H1 (cell line): ENCODE data around the gene KLHL17. TPM values are rescaled to one million over a fixed set of nuclear protein-coding genes. Genes with fewer than 3 reads are reported as not detected.

ENCODE experiments used
- CTCF ChIA-PET: fragments of 300-600 bp; sonication (Branson Sonifier 250); formaldehyde crosslinking; loops from one replicate; lab custom pipeline; 2021; ENCODE audit not compliant: partially characterized antibody; lab: Charles Lee
- POLR2A ChIA-PET: fragments of 300-600 bp; sonication (Branson Sonifier 250); formaldehyde crosslinking; loops from one replicate; lab custom pipeline; 2021; ENCODE audit warnings: inconsistent platforms; ENCODE audit not compliant: partially characterized antibody; lab: Charles Lee
- DNase-seq, 2 experiments: peaks; one replicate each; pipeline versions ENCODE4 v3.0.0 to v3.0.0-alpha.2; 2010 to 2022; ENCODE audit warnings: low spot score in 2 of 2, low read depth in 1 of 2, mixed read lengths in 1 of 2
- FAIRE-seq: peaks from 2 replicates; lab custom pipeline; 2011; peaks lifted over from hg19 to GRCh38; lab: Jason Lieb, UNC
- H2AFZ ChIP-seq: 2 replicates; pipeline ENCODE4 v1.8.1; 2012; ENCODE audit warnings: low read length, inconsistent platforms
- H2AK5ac ChIP-seq: 2 replicates; pipeline ENCODE4 v1.6.1; 2013; ENCODE audit warnings: low read depth, low read length
- H2BK120ac ChIP-seq: replicated peaks from 2 replicates; pipeline ENCODE3; 2013; ENCODE audit warnings: low read depth, low read length, inconsistent platforms
- H2BK12ac ChIP-seq: 2 replicates; pipeline ENCODE4 v1.6.1; 2013; ENCODE audit warnings: low read depth, low read length
- H2BK15ac ChIP-seq: 2 replicates; pipeline ENCODE4 v1.6.1; 2013; ENCODE audit warnings: low read length
- H2BK20ac ChIP-seq: 2 replicates; pipeline ENCODE4 v1.6.1; 2013; ENCODE audit warnings: low read length
- H2BK5ac ChIP-seq: 2 replicates; pipeline ENCODE4 v1.6.1; 2013; ENCODE audit warnings: low read depth, low read length
- H3K14ac ChIP-seq: 2 replicates; pipeline ENCODE4 v1.6.1; 2013; ENCODE audit warnings: inconsistent platforms; ENCODE audit not compliant: insufficient read length
- H3K18ac ChIP-seq: 2 replicates; pipeline ENCODE4 v1.6.1; 2013; ENCODE audit warnings: low read length; ENCODE audit errors: extremely low read depth
- H3K23ac ChIP-seq: 2 replicates; pipeline ENCODE4 v1.6.1; 2013; ENCODE audit warnings: inconsistent platforms; ENCODE audit not compliant: insufficient read length
- H3K23me2 ChIP-seq: 2 replicates; pipeline ENCODE4 v1.6.1; 2013; ENCODE audit warnings: low read depth, low read length
- H3K27ac ChIP-seq: 2 replicates; pipeline ENCODE4 v1.6.1; 2011; ENCODE audit warnings: low read depth, low read length, inconsistent platforms
- H3K27me3 ChIP-seq, 4 experiments: replicated peaks in 1 of 4; 1 replicate in 1 of 4; 2 replicates in 3 of 4; pipeline versions ENCODE4 v1.6.1 to v1.8.1; 2011 to 2013; ENCODE audit warnings: low read length in 3 of 4, mild to moderate bottlenecking in 3 of 4, inconsistent platforms in 2 of 4, mixed read lengths in 2 of 4, moderate library complexity in 1 of 4; ENCODE audit not compliant: control insufficient read depth in 3 of 4, insufficient read depth in 3 of 4; ENCODE audit errors: extremely low read depth in 1 of 4
- H3K36me3 ChIP-seq, 4 experiments: 2 replicates each; pipeline versions ENCODE4 v1.6.1 to v1.8.1; 2011 to 2013; ENCODE audit warnings: mild to moderate bottlenecking in 4 of 4, low read length in 3 of 4, moderate library complexity in 2 of 4, control low read depth in 1 of 4, inconsistent platforms in 1 of 4; ENCODE audit not compliant: insufficient read depth in 4 of 4, control insufficient read depth in 2 of 4
- H3K4ac ChIP-seq: replicated peaks from 2 replicates; pipeline ENCODE3; 2013; ENCODE audit warnings: low read length, low read depth, mixed read lengths, inconsistent platforms; ENCODE audit not compliant: insufficient read length
- H3K4me1 ChIP-seq, 4 experiments: replicated peaks in 1 of 4; 1 replicate in 1 of 4; 2 replicates in 3 of 4; pipeline versions ENCODE4 v1.6.1 to v1.8.1; 2011 to 2013; ENCODE audit warnings: low read length in 3 of 4, inconsistent platforms in 2 of 4, mixed read lengths in 1 of 4; ENCODE audit not compliant: insufficient read depth in 4 of 4, control insufficient read depth in 3 of 4
- H3K4me2 ChIP-seq, 2 experiments: 2 replicates each; pipeline versions ENCODE4 v1.6.1 to v1.8.1; 2011 to 2013; ENCODE audit warnings: low read depth in 2 of 2, low read length in 2 of 2, control low read depth in 1 of 2, inconsistent platforms in 1 of 2, mild to moderate bottlenecking in 1 of 2; ENCODE audit not compliant: insufficient read depth in 1 of 2
- H3K4me3 ChIP-seq, 4 experiments: fragments of 200-600, 300-600 bp in 1 of 4; sonication (generic), shearing (Covaris generic), sonication (Bioruptor Twin) in 1 of 4; 2 replicates each; pipeline versions ENCODE4 v1.5.1 to v1.8.1; 2011 to 2016; ENCODE audit warnings: low read length in 4 of 4, low read depth in 3 of 4, control low read depth in 2 of 4, inconsistent platforms in 2 of 4, mild to moderate bottlenecking in 2 of 4, mixed read lengths in 1 of 4, moderate library complexity in 1 of 4; ENCODE audit not compliant: insufficient read depth in 2 of 4; ENCODE audit errors: extremely low read depth in 1 of 4
- H3K56ac ChIP-seq: replicated peaks from 2 replicates; pipeline ENCODE3; 2013; ENCODE audit warnings: low read depth, mild to moderate bottlenecking, mixed read lengths, low read length, inconsistent platforms; ENCODE audit not compliant: insufficient read length
- H3K79me1 ChIP-seq: 2 replicates; pipeline ENCODE4 v1.6.1; 2013; ENCODE audit warnings: low read depth, low read length, control low read depth
- H3K79me2 ChIP-seq, 2 experiments: 2 replicates each; pipeline versions ENCODE4 v1.6.1 to v1.8.1; 2012 to 2013; ENCODE audit warnings: low read length in 2 of 2, mild to moderate bottlenecking in 2 of 2, inconsistent platforms in 1 of 2; ENCODE audit not compliant: insufficient read depth in 2 of 2, control insufficient read depth in 1 of 2
- H3K9ac ChIP-seq, 4 experiments: replicated peaks in 1 of 4; 1 replicate in 1 of 4; 2 replicates in 3 of 4; pipeline versions ENCODE4 v1.6.1 to v1.8.1; 2011 to 2013; ENCODE audit warnings: low read depth in 3 of 4, low read length in 3 of 4, control low read depth in 2 of 4, mild to moderate bottlenecking in 2 of 4, moderate library complexity in 2 of 4, inconsistent platforms in 1 of 4; ENCODE audit errors: extremely low read depth in 1 of 4
- H3K9me3 ChIP-seq, 2 experiments: 2 replicates each; pipeline versions ENCODE4 v1.6.1 to v1.8.1; 2012 to 2013; ENCODE audit warnings: mild to moderate bottlenecking in 2 of 2, moderate library complexity in 2 of 2, control low read depth in 1 of 2, inconsistent platforms in 1 of 2, low read depth in 1 of 2, low read length in 1 of 2, mixed read lengths in 1 of 2; ENCODE audit not compliant: insufficient read depth in 2 of 2
- H4K20me1 ChIP-seq, 2 experiments: replicated peaks in 1 of 2; 2 replicates each; pipeline versions ENCODE3 to v1.8.1; 2011 to 2013; ENCODE audit warnings: inconsistent platforms in 2 of 2, low read length in 2 of 2, mild to moderate bottlenecking in 1 of 2; ENCODE audit not compliant: insufficient read depth in 2 of 2, control insufficient read depth in 1 of 2
- H4K5ac ChIP-seq: 2 replicates; pipeline ENCODE4 v1.6.1; 2013; ENCODE audit warnings: low read length, low read depth, mixed read lengths, inconsistent platforms; ENCODE audit not compliant: insufficient read length
- H4K8ac ChIP-seq: 2 replicates; pipeline ENCODE4 v1.8.0; 2013; ENCODE audit warnings: mild to moderate bottlenecking, moderate library complexity, low read length, inconsistent platforms; ENCODE audit not compliant: insufficient read depth; ENCODE audit errors: extremely low read depth
- H4K91ac ChIP-seq: replicated peaks from 2 replicates; pipeline ENCODE3; 2013; ENCODE audit warnings: low read length, mixed read lengths, inconsistent platforms; ENCODE audit not compliant: insufficient read length
- BRCA1 ChIP-seq: IDR thresholded peaks from 2 replicates; pipeline ENCODE4 v1.6.1; 2012; ENCODE audit warnings: low read depth, low read length, improper control_type of control experiment
- TEAD4 ChIP-seq: IDR thresholded peaks from 2 replicates; pipeline ENCODE4 v1.6.1; 2012; ENCODE audit warnings: low read depth, low read length, inconsistent platforms, mixed read lengths
- YY1 ChIP-seq: IDR thresholded peaks from 2 replicates; pipeline ENCODE4 v1.6.1; 2011; ENCODE audit warnings: low read depth, mild to moderate bottlenecking, low read length
- WGBS, 2 experiments: shearing (Covaris generic) in 1 of 2; methylation state at CpG; one replicate each; pipeline versions ENCODE4 v1.1.6 to v1.1.7; 2013 to 2015; ENCODE audit warnings: low lambda C conversion rate in 2 of 2, mixed read lengths in 2 of 2, inconsistent platforms in 1 of 2, low coverage in 1 of 2, missing lambda C conversion rate in 1 of 2; ENCODE audit not compliant: insufficient replicate concordance in 2 of 2, insufficient coverage in 1 of 2, insufficient read length in 1 of 2; ENCODE audit errors: extremely low coverage in 1 of 2, missing lambda C conversion rate in 1 of 2; 5-methylcytosine and 5-hydroxymethylcytosine counted together
- polyA plus RNA-seq, 7 experiments: library from polyadenylated mRNA; depleted of rRNA in 3 of 7; stranded (reverse) in 5 of 7; unstranded in 2 of 7; fragments of >200 nt in 5 of 7; fragments of 200-250 nt in 2 of 7; gene quantifications; 1 replicate in 5 of 7; 2 replicates in 1 of 7; 4 replicates in 1 of 7; pipeline versions ENCODE4 v1.2.1 to v1.2.3, GENCODE V29; 2011 to 2013; ENCODE audit warnings: missing spikeins in 2 of 7, mixed read lengths in 2 of 7
- total RNA-seq: library from RNA; stranded (reverse); fragmentation: NEBNext Ultra II Directional; extraction: Animal tissue kit (Norgen Biotek cat#: 25700); gene quantifications from 2 replicates; pipeline ENCODE4 v1.2.1, GENCODE V29; 2021
- TF ChIP-seq, protein P1 (sequence below): IDR thresholded peaks from 2 replicates; pipeline ENCODE4 v1.6.1; 2012; ENCODE audit warnings: inconsistent platforms

KLHL17 gene
- total and polyA plus RNA-seq, 2 of the 8 experiments (the other 6 are each of a cell fraction or from before 2014, with no cell fraction given) = 32.6 to 36.1 TPM

DNA sequence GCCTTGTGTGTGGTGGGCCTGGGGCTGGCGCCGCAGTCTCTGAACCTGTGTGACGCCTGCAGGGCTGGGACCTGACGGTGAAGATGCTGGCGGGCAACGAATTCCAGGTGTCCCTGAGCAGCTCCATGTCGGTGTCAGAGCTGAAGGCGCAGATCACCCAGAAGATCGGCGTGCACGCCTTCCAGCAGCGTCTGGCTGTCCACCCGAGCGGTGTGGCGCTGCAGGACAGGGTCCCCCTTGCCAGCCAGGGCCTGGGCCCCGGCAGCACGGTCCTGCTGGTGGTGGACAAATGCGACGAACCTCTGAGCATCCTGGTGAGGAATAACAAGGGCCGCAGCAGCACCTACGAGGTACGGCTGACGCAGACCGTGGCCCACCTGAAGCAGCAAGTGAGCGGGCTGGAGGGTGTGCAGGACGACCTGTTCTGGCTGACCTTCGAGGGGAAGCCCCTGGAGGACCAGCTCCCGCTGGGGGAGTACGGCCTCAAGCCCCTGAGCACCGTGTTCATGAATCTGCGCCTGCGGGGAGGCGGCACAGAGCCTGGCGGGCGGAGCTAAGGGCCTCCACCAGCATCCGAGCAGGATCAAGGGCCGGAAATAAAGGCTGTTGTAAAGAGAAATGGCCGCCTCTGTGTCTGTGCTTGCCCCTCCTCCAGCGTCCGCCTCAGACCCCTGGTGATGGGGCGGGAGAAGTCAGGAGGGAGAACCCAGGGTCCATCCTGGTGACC is 53.7 kb downstream of the KLHL17 start:
- peak overlapping the region; percentile 98; the same call in 1 of the 2 replicates for H2BK20ac ChIP-seq
- H2AFZ ChIP-seq = no peak overlapping the region
- peak overlapping the region; percentile 90 for H3K18ac ChIP-seq
- peaks cover 0 to 21% (median 15%) of the 10 kb centered on the region in 4 experiments; a peak in 6 of 7 replicates for H3K4me1 ChIP-seq
- H3K14ac ChIP-seq = no peak overlapping the region
- H3K23me2 ChIP-seq = peaks cover 6% of the 10 kb centered on the region
- peak overlapping the region; percentile 92 for H2BK5ac ChIP-seq
- H2BK120ac ChIP-seq = no peak overlapping the region
- no peaks in the 10 kb centered on the region for H4K20me1 ChIP-seq
- H3K9me3 ChIP-seq = no peaks in the 10 kb centered on the region
- H3K27me3 ChIP-seq = peaks cover 0 to 3% (median 0%) of the 10 kb centered on the region in 4 experiments; a peak in 2 of 7 replicates
- 76% methylated on average over 37 of the region's 41 CpGs; no CpG with 5 or more reads in 1 of the 2 experiments for WGBS, 2 experiments
- H2AK5ac ChIP-seq = peak overlapping the region; percentile 69; the same call in 1 of the 2 replicates
- FAIRE-seq = no peak
- CTCF ChIA-PET = interaction anchor here (0.5 to 7.8 kb wide), 18 partner anchors 9 to 1137 kb away, joined by 3 to 74 read pairs (median 6); partner anchors contain the start of genes HES4 and PERM1
- peak overlapping the region; percentile 76 to 98 for H3K4me2 ChIP-seq
- peak in 1 of 2 experiments; percentile 63 for DNase-seq
- H3K79me2 ChIP-seq = no peaks in the 10 kb centered on the region
- peak overlapping the region; percentile 61; the same call in 1 of the 2 replicates for H3K27ac ChIP-seq
- H4K5ac ChIP-seq = no peak overlapping the region
- peak overlapping the region; percentile 60 for H3K4ac ChIP-seq
- peak overlapping the region; percentile 37 to 64 (median 59); a peak in 7 of 8 replicates for H3K4me3 ChIP-seq
- peak overlapping the region; percentile 99 for H2BK15ac ChIP-seq
- peak overlapping the region; percentile 68 for H4K91ac ChIP-seq
- TF ChIP-seq TEAD4 (no peak), YY1 (peak; percentile 45; the same call in 1 of the 2 replicates), BRCA1 (no peak)
- TF ChIP-seq, protein P1, sequence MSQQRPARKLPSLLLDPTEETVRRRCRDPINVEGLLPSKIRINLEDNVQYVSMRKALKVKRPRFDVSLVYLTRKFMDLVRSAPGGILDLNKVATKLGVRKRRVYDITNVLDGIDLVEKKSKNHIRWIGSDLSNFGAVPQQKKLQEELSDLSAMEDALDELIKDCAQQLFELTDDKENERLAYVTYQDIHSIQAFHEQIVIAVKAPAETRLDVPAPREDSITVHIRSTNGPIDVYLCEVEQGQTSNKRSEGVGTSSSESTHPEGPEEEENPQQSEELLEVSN = no peak
- peak overlapping the region; percentile 5 for H3K56ac ChIP-seq
- H3K79me1 ChIP-seq = no peaks in the 10 kb centered on the region
- POLR2A ChIA-PET = interaction anchor here (0.8 to 14.9 kb wide), 13 partner anchors 8 to 150 kb away, joined by 3 to 245 read pairs (median 5); partner anchors contain the start of gene HES4
- H3K36me3 ChIP-seq = no peaks in the 10 kb centered on the region
- peak overlapping the region in 2 of 4 experiments; percentile 60 to 62; a peak in 2 of 7 replicates for H3K9ac ChIP-seq
- H4K8ac ChIP-seq = peak overlapping the region; percentile 97; the same call in 1 of the 2 replicates
- no peak overlapping the region for H3K23ac ChIP-seq
- H2BK12ac ChIP-seq = peak overlapping the region; percentile 99
